ENCODE data around the gene SLFN5.

DNA sequence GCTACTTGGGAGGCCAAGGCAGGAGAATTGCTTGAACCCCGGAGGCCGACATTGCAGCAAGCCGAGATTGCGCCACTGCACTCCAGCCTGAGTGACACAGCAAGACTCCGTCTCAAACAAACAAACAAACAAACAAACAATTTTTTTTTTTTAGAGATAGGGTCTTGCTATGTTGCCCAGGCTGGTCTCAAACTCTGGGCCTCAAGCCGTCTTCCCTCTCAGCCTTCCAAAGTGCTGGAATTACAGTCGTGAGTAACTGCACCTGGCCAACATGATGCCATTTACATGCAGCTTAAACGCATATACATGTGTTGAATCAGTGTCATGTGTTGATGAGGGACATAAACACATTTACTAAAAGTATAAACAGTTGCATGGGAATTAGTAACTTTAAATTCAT, 2.0 kb upstream of the SLFN5 start:
- TF ChIP-seq POLR2A (IDR thresholded peaks at IDR 0.05) (no peak), EP300 (IDR thresholded peaks at IDR 0.05) (no peak)
- TF ChIP-seq, protein P1, sequence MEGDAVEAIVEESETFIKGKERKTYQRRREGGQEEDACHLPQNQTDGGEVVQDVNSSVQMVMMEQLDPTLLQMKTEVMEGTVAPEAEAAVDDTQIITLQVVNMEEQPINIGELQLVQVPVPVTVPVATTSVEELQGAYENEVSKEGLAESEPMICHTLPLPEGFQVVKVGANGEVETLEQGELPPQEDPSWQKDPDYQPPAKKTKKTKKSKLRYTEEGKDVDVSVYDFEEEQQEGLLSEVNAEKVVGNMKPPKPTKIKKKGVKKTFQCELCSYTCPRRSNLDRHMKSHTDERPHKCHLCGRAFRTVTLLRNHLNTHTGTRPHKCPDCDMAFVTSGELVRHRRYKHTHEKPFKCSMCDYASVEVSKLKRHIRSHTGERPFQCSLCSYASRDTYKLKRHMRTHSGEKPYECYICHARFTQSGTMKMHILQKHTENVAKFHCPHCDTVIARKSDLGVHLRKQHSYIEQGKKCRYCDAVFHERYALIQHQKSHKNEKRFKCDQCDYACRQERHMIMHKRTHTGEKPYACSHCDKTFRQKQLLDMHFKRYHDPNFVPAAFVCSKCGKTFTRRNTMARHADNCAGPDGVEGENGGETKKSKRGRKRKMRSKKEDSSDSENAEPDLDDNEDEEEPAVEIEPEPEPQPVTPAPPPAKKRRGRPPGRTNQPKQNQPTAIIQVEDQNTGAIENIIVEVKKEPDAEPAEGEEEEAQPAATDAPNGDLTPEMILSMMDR (IDR thresholded peaks at IDR 0.05): no peak
